HCT116 (cell line): ENCODE results near the gene CLCF1.

Experiments used
- CEBPB ChIP-seq: IDR thresholded peaks from 2 replicates; pipeline ENCODE4 v1.6.1; 2012; ENCODE audit warnings: low read depth
- ELF1 ChIP-seq: IDR thresholded peaks from 2 replicates; pipeline ENCODE4 v1.6.1; 2012; ENCODE audit warnings: low read depth, borderline replicate concordance
- EZH2 ChIP-seq: fragments of 200-600 bp; sonication (generic); IDR thresholded peaks from 2 replicates; pipeline ENCODE4 v1.6.1; 2017; ENCODE audit warnings: antibody characterized with exemption, mixed run types
- EZH2phosphoT487 ChIP-seq: fragments of 200-600 bp; IDR thresholded peaks from 2 replicates; pipeline ENCODE4 v1.6.1; 2018; ENCODE audit warnings: antibody characterized with exemption, borderline replicate concordance
- FOSL1 ChIP-seq: IDR thresholded peaks from 2 replicates; pipeline ENCODE4 v1.6.1; 2012; ENCODE audit warnings: low read depth
- JUND ChIP-seq: IDR thresholded peaks from 2 replicates; pipeline ENCODE4 v1.6.1; 2012
- POLR2A ChIP-seq: IDR thresholded peaks from 2 replicates; pipeline ENCODE4 v1.7.0; 2011; ENCODE audit warnings: borderline replicate concordance; ENCODE audit not compliant: insufficient read depth, insufficient read length; ENCODE audit errors: extremely low read depth
- POLR2AphosphoS5 ChIP-seq: IDR thresholded peaks from 2 replicates; pipeline ENCODE4 v1.6.1; 2011; ENCODE audit warnings: mild to moderate bottlenecking, low read depth, low read length, moderate library complexity
- SIN3A ChIP-seq: IDR thresholded peaks from 2 replicates; pipeline ENCODE4 v1.6.1; 2012; ENCODE audit warnings: low read depth
- TF ChIP-seq, protein P1 (sequence below), 3 experiments: fragments of 200-600 bp in 1 of 3; sonication (generic) in 1 of 3; IDR thresholded peaks in 2 of 3; conservative IDR thresholded peaks in 1 of 3; 2 replicates each; pipeline ENCODE4 v1.5.1; 2012 to 2017; ENCODE audit warnings: low read depth in 2 of 3, low read length in 2 of 3, antibody characterized with exemption in 1 of 3, borderline replicate concordance in 1 of 3, control low read depth in 1 of 3, mild to moderate bottlenecking in 1 of 3, mixed read lengths in 1 of 3, mixed run types in 1 of 3, moderate library complexity in 1 of 3; ENCODE audit not compliant: insufficient read depth in 1 of 3
- TF ChIP-seq, protein P2 (sequence below): IDR thresholded peaks from 2 replicates; pipeline ENCODE4 v1.6.1; 2011; ENCODE audit warnings: mild to moderate bottlenecking, low read length, moderate library complexity; ENCODE audit not compliant: insufficient replicate concordance; ENCODE audit errors: extremely low read depth
- TF ChIP-seq, protein P3 (sequence below): IDR thresholded peaks from 2 replicates; pipeline ENCODE4 v1.6.1; 2012

DNA sequence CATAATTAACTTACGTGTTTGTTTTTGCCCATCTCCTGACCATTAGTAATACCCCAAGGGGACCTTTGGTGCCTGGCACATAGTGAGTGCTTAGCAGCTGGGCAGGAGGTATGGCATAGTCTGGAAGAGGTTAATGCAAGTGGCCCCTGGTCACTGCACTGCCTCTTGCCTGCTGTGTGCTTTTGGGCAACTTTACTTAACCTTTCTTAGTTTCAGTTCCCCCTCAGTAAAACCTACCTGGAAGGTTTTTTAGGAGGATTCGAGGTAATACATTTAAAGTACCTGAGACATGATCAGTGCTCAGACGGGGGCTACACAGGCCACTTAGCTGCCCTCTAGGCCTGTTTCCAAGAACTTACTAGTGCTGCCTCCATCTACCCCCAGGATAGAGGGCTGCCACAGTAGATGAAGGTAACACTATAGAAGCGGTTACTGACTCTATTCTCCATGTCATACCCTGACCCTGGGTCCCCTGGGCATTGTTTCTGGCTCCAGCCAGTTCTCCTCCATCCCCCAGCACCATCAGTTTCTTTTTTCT is 23.4 kb downstream of the CLCF1 start:
- TF ChIP-seq, protein P1, sequence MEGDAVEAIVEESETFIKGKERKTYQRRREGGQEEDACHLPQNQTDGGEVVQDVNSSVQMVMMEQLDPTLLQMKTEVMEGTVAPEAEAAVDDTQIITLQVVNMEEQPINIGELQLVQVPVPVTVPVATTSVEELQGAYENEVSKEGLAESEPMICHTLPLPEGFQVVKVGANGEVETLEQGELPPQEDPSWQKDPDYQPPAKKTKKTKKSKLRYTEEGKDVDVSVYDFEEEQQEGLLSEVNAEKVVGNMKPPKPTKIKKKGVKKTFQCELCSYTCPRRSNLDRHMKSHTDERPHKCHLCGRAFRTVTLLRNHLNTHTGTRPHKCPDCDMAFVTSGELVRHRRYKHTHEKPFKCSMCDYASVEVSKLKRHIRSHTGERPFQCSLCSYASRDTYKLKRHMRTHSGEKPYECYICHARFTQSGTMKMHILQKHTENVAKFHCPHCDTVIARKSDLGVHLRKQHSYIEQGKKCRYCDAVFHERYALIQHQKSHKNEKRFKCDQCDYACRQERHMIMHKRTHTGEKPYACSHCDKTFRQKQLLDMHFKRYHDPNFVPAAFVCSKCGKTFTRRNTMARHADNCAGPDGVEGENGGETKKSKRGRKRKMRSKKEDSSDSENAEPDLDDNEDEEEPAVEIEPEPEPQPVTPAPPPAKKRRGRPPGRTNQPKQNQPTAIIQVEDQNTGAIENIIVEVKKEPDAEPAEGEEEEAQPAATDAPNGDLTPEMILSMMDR (IDR thresholded peaks at IDR 0.05 in 2 of 3, conservative IDR thresholded peaks at IDR 0.05 in 1 of 3; ENCODE audit: borderline replicate concordance in 1 of 3, insufficient read depth in 1 of 3, low read depth in 2 of 3, low read length in 2 of 3) = no peak
- TF ChIP-seq CEBPB = no peak
- no peak for TF ChIP-seq FOSL1
- TF ChIP-seq ELF1 = no peak
- no peak for TF ChIP-seq JUND
- no peak for TF ChIP-seq POLR2AphosphoS5
- TF ChIP-seq POLR2A = no peak
- no peak for TF ChIP-seq SIN3A
- TF ChIP-seq, protein P2, sequence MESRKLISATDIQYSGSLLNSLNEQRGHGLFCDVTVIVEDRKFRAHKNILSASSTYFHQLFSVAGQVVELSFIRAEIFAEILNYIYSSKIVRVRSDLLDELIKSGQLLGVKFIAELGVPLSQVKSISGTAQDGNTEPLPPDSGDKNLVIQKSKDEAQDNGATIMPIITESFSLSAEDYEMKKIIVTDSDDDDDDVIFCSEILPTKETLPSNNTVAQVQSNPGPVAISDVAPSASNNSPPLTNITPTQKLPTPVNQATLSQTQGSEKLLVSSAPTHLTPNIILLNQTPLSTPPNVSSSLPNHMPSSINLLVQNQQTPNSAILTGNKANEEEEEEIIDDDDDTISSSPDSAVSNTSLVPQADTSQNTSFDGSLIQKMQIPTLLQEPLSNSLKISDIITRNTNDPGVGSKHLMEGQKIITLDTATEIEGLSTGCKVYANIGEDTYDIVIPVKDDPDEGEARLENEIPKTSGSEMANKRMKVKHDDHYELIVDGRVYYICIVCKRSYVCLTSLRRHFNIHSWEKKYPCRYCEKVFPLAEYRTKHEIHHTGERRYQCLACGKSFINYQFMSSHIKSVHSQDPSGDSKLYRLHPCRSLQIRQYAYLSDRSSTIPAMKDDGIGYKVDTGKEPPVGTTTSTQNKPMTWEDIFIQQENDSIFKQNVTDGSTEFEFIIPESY = no peak
- TF ChIP-seq EZH2phosphoT487 = no peak
- TF ChIP-seq EZH2 = no peak
- TF ChIP-seq, protein P3, sequence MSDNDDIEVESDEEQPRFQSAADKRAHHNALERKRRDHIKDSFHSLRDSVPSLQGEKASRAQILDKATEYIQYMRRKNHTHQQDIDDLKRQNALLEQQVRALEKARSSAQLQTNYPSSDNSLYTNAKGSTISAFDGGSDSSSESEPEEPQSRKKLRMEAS = no peak
